MM.1S (cell line): Measurements from ENCODE around the gene FYN.

Experiments
- EZH2 ChIP-seq: fragments of 300-600 bp; sonication (generic); optimal IDR thresholded peaks from 2 replicates; pipeline ENCODE3; 2017; ENCODE audit warnings: low read depth, mild to moderate bottlenecking, antibody characterized with exemption, low read length, mixed read lengths
- TF ChIP-seq, protein P1 (sequence below): fragments of 300-600 bp; sonication (generic); IDR thresholded peaks from 2 replicates; pipeline ENCODE4 v1.5.1; 2016; ENCODE audit warnings: antibody characterized with exemption, low read length, mixed read lengths

DNA sequence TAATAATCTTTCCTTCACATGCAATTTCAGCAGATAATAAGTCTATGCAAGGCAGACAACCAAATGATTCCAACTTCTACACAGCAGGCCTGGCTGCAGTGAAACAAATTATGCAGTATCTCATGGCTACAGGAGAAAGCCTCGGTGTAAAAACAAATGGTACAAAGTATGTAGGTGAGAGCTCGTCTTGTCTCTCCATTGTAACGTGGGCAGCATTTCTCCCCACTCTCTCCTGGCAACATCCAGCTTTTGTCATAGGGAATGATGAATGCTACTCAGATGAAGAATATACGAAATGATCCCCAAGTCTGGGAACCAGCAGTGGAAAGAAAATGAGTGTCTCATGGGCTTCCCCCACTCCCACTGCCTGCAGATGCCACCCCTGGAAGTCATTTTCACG, 32.4 kb downstream of the FYN start:
- TF ChIP-seq, protein P1, sequence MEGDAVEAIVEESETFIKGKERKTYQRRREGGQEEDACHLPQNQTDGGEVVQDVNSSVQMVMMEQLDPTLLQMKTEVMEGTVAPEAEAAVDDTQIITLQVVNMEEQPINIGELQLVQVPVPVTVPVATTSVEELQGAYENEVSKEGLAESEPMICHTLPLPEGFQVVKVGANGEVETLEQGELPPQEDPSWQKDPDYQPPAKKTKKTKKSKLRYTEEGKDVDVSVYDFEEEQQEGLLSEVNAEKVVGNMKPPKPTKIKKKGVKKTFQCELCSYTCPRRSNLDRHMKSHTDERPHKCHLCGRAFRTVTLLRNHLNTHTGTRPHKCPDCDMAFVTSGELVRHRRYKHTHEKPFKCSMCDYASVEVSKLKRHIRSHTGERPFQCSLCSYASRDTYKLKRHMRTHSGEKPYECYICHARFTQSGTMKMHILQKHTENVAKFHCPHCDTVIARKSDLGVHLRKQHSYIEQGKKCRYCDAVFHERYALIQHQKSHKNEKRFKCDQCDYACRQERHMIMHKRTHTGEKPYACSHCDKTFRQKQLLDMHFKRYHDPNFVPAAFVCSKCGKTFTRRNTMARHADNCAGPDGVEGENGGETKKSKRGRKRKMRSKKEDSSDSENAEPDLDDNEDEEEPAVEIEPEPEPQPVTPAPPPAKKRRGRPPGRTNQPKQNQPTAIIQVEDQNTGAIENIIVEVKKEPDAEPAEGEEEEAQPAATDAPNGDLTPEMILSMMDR, result no peak
- no peak for TF ChIP-seq EZH2
